NCI-H226 (cell line): Measurements from ENCODE around the gene OLFML2B.
"Not testable (repeated sequence)": the region's sequence is repeated elsewhere in the genome, so short reads cannot be mapped to it uniquely, and the experiment has no call there.

Source experiments
- DNase-seq: peaks from one replicate; pipeline ENCODE4 v3.0.0-alpha.2; 2015

The OLFML2B gene

DNA sequence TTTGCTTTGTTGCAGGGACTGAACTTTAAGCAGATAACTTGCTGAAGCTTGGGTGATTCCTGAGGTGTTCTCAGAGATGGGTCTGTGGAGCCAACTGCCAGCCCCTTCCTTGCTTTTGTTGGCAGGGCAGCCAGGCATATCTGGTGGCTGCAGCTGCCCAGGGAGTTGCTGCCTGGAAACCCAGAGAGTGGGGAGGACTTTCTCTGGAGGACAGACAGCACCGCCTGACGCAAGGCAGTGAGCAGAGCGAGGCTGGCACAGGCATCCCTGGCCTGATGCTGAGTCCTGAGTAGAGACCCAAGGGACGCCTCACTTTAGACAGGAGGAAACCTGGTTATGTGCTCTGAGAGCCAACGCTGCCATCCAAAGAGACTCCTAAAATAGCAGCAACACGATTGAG is 9.8 kb upstream of the OLFML2B start:
- DNase-seq = no peak

DNA sequence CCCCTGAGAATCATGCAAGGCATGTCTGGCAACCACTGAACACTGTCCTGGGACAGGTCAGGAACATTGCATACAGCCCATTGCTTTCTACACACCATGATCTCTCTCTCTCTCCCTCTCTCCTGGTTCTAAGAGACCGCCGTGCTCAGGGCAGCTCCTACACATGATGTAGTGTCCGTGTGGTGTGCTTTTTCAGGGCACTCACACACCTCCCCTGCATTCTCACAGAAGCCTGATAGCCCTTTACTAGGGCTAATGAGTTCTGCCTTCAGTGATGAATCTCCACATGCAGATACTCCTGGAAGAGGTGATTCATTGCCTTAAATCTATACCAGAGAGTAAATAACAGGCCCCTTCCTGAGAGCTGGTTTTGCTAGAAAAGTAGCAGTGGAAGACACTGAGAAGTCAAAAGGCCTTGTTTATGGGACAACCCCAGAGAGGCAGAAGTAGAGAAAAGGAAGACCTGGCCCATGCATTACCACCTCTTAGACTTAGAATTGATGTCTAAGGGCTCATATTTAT is 7.2 kb upstream of the OLFML2B start:
- no peak for DNase-seq

DNA sequence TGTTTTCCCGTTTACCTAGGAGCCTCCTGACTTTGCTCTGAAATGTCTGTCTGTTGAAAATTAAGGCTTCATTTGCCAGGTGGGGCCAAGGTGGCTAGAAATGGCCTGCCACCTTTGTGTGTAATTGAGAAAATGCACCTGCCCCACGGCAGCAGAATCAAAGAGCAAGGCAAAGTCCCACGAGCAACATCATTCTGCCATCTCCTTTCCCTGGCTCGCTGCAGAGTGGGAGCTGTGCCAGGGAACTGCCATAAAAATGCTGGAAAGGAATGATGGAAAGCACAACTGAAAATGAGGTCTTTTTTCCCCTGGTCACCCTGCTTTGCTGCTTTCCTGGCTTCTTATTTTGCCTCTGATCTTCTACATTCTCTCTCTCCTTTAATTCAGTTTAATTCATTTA is 5.5 kb upstream of the OLFML2B start:
- no peak for DNase-seq

DNA sequence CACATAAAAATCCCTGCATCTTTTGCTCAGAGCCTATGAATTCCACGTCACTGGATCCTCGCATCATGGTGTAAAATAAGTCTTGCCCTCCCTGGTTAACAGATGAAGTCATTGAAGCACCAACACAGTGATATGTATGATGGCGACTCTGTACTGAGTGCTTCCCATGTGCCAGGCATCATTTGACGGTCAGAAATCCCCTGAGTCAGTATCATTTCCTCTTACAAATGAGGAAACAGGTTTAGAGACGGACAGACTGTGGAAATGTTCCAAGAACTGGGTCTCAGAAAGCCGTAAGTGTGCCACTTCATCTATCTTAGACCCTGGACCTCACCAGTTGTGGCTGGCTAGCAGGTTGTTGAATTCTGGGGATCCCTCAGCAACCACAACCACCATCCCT is 5.1 kb upstream of the OLFML2B start:
- DNase-seq = no peak

DNA sequence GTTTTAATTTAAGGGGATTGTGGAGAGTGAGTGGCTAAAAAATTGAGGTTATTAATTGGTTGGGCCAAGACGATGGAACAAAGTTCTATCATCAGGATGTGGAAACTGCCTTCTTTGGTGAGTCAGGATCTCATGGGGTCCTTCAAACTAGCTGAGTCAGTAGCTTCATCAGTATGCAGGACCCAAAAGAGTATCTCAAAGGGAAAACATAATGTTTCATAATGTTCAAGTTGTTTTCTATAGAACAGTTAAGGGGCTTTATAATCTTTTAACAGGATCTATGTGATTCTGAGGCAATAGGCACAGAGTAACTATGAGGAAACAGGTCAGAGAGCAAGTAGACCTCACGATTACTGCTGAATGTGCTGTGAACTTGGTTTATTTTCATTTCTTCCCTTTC is 3.2 kb upstream of the OLFML2B start:
- no peak for DNase-seq

DNA sequence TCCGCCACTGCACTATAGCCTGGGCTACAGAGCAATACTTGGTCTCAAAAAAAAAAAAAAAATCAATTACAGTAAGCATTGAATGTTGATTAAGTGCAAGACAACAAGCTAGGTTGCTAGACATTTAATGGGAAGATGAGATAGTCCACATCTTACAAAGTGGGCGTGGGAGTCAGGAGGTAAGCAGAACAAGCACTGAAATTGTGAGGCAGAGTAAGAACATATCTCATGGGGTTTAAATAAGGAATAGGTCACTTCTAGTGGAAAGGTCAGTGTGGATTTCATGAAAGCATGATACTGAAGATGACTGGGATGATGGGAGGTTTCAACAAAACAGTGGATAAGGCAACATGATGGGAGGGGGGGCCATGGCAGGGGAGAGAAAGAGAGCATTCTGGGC is 1.9 kb upstream of the OLFML2B start:
- no peak for DNase-seq

DNA sequence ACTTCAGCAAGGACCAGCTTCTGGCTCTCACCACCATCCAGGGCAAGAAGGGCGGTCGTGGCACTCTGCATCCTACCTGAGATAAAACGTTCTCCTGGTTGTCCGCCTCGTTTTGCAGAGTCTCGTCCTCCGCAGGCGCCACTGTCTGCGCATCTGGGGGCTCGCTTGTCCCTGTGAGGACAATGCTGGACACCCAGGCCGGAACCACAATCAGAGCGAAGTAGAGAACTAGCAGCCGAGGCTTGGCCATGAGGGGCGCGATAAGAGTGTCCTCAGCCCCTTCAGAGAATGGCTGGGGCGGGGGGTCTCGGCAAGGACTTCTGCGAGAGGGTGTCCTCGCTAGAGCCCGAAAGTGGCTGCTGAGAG is 505 bp downstream of the OLFML2B start:
- no peak for DNase-seq

DNA sequence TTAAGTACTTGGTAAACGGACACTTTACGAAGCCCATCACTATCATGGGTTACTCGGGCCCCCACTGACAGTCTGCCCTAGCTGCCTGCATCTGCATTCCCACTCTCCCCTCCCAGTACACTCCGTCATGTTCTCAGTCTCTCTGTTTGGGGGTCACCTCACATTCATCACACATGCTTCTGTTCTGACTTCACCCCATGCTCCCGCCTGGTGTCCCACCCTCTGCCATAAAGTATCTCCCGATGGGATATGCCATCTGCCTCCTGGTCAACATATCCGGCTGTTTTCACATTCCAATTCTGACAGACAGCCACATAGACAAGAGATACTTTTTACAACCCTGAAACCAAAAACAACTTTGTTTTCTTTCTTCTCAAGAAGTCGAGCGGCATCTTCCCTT is 1.0 kb downstream of the OLFML2B start:
- DNase-seq = no peak

DNA sequence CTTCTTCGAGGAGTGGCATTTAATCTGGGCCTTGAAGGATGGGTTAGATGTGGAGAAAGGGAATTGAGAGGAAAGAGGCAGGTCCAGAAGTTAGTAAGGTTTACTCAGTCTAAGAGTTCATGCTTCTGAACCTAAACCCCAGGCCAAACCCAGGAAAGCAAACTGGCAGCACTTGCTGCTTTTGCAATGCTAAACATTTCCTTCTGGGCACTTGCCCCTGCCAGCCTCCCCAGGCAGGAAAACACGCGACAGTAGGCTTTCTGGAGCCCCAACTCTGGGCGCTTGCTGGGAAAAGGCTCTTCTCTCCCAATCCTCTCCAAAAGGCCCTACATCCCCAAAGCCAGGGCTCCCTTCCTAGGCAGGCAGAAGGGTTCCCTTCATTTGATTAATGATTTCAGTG is 2.5 kb downstream of the OLFML2B start:
- no peak for DNase-seq

DNA sequence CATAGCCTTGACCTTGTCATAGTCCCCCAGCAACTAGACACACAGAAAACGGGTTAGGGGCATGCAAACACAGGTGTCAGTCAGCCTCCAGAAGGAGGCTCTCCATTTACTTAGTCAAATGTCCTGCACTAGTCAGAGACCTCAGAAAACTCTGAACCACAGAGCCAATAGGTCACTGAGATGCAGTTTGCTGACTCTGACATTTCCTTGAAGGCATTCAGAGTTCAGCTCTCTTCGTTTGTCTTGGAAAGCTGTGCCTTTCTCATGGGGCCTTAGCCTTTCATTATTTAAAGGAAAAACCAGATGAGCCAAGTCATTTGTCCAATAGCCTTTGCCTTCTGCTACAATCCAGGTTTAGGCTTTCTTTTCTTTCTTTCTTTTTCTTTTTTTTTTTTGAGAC is 3.5 kb downstream of the OLFML2B start:
- DNase-seq = no peak

DNA sequence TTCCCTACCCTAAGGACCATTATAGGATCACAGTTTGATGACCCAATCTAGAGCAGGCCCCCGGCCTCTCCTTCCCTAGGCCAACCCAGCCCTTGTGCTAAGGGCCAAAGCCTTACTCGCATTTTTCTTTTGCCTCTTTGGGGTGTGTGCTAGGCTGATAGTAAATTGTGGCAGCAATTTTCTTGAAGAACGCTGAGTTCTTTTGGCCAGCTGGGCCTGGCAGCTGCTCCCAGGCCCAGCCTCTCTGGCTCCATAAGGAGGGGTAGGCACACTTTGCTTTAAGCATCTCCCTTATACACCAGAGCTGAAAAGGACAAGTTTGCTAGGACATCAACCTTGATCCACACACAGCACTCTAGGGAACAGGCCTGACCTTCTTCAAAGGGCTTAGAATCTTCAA is 4.2 kb downstream of the OLFML2B start:
- no peak for DNase-seq

DNA sequence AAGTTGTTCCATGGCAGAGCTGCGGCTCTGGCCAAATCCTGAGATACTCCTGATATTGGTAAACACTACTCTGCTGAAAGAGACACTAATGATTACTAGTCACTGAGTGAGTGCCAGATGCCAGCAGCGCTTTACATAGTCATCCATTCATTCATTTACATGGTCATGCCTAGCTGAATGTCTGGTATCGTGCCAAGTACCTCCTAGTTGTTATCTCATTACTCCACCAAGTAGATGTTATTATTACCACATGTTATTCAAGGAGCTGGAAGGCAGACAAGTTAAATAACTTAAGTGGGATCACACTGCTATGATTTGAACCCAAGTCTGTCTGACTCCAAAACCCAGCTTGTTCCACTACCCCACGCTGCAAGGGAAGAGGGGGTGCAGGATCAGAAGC is 4.7 kb downstream of the OLFML2B start:
- DNase-seq = peak; percentile 38

DNA sequence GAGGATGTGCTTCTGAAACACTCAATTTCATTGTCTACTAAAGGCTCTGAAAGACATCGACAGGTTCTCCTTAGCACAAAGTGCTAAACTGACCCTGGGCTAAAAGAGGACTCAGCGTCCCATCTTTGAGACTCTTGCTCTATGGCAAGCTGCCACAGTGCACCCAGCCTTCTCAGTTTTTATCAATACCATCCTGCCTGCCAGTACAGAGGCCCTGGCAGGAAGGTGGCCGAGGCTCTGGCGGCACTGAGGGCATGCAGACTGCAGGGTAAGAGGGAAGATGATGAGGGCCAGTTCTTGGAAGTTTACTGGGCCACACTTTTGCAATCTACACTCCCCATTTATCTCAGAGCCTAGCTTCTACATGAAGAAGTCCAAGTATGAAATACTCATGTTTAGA is 5.3 kb downstream of the OLFML2B start:
- DNase-seq = no peak

DNA sequence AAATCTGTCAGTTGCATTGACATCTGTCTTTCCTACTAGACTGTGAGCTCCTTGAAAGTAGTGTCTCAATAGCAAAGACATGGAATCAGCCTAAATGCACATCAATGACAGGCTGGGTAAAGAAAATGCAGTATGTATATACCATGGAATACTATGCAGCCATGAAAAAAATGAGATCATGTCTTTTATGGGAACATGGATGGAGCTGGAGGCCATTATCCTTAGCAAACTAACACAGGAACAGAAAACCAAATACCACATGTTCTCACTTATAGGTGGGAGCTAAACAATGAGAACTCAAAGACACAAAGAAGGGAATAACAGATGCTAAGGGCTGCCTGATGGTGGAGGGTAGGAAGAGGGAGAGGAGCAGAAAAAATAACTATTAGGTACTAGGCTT is 5.9 kb downstream of the OLFML2B start:
- not testable (repeated sequence) for DNase-seq

DNA sequence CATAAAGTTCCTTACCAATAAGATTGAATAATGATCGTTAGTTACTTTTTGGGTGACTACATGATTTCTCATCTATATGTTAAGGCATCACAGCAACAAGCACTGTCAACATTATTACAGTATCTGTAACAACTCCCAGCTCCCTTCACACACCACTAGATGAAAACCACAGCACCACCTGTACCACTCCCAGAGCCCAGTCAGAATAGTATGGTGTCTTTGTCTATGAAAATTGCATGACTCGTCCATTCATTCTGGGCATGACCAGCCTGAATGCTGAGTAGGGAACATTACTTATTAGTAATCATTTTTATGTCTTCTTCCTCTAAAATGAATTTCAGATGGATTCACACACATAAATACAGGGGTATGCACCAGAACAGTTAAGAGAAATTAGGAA is 7.0 kb downstream of the OLFML2B start:
- DNase-seq = no peak

DNA sequence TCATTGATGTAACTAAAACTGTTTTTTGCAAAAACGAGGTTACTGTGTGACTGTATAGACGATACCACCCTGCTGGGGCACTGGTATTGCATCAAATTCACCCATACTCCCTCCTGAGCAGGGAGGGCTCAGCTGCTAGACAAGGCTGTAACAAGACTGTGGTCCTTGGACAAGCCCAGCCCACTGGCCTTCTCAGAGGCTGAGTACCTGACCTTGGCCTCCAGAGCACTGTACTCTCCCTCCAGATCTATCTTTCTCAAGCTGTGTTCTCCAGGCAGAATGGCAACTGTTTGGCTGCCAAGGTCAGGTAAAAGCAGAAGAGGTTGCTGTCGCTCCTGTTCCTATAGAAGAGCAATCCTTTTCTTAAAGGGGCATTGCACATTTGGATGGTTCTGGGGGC is 8.5 kb downstream of the OLFML2B start:
- no peak for DNase-seq

DNA sequence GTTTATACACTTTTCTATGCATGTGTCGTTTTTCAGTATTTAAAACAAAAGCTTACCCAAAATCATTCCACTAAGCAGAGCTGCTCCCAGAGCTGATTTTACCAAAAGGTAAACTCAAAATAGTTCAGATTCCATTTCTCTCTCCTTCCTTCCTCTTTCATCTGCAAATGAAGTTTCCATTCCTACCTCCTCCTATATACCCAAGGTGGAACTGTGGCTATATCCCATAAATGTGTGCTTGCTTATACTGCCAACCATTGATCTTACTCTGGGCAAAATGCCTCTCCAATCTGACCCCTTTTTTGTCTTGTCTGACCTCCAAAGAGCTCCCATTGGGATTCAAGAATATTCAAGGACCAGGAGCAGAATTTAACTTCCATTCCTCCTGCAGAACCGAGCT is 9.5 kb downstream of the OLFML2B start:
- DNase-seq = no peak

DNA sequence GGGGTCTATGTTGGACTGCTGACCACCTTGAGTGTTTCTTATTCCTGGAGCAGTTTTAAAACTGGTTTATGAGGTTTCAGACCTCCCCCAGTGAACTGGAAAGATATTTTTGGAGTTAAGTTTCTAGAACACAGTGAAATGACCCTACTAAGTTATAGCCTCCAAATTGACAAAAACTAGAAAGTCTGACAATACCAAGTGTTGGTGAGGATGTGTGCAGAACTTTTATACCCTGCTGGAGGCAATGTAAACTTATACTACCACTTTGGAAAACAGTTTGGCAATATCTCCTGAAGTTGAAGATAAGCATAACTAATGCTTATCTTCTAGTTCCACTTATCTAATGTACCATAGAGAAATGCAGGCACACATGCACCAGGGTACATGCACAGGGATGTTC is 10.4 kb downstream of the OLFML2B start:
- no peak for DNase-seq

DNA sequence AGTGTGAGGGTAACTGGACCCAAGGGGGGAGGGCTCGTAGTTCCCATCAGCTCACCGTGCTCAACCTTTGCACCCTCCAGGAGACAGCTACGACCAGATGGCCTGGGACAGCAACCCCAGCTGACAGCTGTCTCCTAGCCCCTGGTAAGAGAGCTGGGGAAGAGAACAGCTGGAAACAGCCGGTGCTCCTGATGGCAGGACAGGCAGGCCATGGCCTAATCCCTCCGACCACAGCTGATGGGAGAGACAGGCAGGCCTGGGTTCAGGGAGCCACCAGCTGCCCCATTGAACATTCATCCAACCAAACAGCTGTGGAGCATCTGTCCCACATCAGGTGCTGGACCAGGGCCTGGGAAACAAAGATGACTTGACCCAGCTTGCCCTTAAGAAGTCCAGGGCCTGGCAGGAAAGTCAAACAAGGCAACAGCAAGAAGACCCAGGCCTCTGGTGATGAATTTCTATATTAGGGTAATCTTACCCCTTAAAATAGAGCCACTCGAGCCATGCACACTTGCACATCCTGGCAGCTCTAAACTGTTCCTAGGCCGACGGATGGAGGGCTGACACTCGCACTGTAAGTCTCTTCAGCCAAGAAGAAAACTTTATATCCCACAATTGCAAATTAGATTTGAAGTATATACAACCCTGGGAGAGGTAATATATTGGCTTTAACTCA is 12.2 kb downstream of the OLFML2B start:
- DNase-seq = no peak

DNA sequence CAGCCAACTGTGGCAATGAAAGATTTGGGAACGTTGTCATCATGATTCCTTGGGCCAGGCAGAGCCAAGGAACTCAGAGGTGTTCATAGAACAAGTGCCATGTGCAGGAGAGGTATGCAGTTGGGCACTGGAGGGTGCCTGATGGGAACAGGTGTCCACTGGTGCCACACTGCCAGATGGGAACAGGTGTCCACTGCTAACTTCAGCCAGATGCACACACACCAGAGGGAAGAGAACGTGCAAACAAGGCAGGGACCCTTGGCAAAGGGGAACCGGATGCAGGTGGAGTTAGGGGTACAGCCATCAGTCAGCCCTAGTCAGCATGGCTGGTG is 13.5 kb downstream of the OLFML2B start:
- no peak for DNase-seq

DNA sequence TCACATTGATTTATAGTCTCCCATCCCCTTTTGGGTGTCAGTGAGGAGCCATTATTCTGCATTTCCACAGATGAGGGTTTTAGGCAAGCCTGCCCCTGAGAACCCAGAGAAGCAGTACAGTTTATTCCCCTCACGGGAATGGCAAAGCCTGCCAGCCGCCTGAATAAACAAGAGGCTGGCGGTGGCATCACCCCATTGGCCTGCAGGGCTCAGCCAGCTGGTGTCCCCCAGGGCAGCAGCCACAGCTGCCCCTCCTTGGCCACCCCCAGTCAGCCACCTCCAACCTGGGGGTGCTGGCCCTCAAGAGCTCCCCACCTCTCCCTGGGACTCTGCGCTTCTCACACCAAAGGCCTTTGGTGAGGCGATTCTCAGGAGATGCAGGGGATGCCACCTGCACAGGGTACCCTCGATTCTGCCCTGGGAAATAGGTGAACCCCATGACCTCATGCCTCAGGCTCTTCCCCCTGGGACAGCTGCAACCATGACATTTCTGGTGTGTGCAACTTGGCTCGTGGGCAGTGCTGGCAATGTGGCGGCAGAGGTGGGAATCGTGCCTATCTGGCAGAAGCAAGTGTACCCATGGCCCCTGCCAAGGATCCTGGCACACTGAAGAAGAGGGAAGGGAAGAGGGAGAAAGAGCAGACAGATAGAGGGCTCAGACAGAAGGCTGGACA is 14.0 kb downstream of the OLFML2B start:
- no peak for DNase-seq

DNA sequence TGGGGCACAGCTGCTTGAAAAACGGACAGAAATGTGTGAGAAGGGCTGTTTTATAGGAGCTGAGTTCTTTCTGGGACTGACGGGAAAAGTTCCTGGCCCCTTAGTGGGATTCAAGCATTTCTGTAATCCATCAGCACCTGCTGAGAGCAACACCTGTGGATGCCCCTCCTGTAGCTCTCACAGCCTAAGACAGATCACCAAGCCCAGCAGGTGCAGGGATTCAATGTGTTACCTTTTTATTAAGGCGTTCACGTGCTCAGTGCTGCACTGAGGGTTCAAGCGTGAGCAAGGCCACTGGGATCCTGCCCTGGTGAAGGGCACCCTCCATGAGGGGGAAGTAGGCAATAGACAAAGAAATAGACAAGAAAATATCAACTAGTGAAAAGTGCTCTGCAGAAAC is 14.9 kb downstream of the OLFML2B start:
- no peak for DNase-seq

DNA sequence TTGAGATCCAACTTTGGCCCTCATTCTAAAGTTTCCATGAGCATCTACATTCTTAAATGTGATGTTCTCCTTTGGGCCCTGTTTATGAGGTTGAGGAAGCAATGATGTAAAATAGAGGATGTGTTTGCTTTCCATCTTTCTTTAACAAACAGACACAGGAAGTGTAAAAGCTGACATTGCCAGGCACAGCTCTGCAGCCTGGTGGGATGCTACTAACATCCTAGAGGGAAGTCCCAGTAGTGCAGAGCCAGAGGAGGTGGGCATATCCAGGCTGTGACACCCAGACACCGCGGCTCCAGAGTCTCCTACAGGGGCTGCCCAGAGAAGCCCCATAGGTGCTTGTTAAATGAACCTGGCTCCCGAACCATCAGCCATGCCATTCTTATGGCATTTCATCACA is 16.2 kb downstream of the OLFML2B start:
- no peak for DNase-seq

DNA sequence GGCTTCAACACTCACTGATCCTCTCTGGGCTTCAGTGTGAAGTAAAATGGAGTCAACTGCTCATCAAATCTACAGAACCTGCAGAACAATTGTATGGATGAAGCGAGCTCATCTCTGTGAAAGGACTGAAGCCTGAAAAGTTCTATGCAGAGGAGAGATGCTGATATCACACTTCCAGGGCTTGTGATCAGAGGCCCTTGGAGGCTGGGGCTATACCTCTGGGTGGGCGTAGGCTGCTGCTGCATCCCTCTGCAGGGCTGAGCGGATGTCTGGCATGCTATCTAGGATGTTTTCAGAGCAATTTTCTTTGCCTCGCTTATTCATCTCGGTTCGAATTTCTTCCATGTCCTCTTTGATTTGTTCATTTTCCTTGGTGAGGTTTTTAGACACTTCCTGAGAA is 17.6 kb downstream of the OLFML2B start:
- no peak for DNase-seq

DNA sequence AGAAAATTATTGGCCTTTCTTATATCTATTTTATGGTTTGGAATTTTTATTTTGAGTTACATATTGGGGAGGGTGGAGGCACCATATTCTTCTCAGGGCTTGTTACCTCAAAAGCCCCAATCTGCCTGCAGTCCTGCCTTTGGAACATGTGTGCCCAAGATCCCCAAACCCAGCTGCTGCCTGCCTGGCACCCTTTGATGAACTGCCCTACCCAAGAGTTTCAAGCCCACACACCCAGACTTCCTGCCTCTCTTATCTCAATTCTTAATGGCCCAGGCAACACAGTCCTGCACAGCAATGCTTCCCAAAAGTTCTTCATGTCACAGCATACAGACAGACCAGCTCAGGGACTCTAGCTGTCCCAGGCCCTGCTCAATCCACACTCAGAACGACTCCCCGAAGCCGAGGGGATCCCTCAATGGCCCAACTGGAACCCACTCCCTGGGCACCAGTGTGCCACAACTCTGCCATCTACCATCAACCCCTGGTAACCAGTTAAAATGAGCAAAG is 19.2 kb downstream of the OLFML2B start:
- DNase-seq = no peak
